Measurements from ENCODE around the gene MMP17.

DNA sequence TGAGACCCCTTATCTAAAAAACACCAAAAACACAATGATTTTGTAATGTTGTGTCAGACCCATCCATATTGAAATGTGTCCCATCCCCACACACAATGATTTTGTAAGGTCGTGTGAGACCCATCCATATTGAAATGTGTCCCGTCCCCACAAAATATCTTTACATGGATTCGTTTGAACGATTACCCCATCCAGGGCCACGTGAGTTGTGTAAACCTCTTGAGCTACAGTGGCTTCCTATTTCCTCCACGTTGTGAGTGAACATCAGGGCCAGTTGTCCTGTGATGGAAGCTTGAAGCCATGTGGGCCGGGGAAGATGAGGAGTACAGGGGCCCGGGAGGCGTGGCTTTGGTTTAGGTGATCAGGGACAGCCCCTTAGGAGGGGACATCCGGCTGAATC is 39.3 kb downstream of the MMP17 start:
- no peak for TF ChIP-seq CTCF (IDR thresholded peaks at IDR 0.05; ENCODE audit: poor library complexity, severe bottlenecking)
- TF ChIP-seq RAD21 (conservative IDR thresholded peaks at IDR 0.05) = no peak
- TF ChIP-seq, protein P1, sequence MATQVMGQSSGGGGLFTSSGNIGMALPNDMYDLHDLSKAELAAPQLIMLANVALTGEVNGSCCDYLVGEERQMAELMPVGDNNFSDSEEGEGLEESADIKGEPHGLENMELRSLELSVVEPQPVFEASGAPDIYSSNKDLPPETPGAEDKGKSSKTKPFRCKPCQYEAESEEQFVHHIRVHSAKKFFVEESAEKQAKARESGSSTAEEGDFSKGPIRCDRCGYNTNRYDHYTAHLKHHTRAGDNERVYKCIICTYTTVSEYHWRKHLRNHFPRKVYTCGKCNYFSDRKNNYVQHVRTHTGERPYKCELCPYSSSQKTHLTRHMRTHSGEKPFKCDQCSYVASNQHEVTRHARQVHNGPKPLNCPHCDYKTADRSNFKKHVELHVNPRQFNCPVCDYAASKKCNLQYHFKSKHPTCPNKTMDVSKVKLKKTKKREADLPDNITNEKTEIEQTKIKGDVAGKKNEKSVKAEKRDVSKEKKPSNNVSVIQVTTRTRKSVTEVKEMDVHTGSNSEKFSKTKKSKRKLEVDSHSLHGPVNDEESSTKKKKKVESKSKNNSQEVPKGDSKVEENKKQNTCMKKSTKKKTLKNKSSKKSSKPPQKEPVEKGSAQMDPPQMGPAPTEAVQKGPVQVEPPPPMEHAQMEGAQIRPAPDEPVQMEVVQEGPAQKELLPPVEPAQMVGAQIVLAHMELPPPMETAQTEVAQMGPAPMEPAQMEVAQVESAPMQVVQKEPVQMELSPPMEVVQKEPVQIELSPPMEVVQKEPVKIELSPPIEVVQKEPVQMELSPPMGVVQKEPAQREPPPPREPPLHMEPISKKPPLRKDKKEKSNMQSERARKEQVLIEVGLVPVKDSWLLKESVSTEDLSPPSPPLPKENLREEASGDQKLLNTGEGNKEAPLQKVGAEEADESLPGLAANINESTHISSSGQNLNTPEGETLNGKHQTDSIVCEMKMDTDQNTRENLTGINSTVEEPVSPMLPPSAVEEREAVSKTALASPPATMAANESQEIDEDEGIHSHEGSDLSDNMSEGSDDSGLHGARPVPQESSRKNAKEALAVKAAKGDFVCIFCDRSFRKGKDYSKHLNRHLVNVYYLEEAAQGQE (IDR thresholded peaks at IDR 0.05; ENCODE audit: borderline replicate concordance) = no peak

Measured in neural cell (in vitro differentiated cells).